Uterus (tissue), 2 donors: ENCODE data around the gene ENOSF1.

Source experiments
- POLR2A ChIP-seq, 2 donors: fragments of 450-650 bp; IDR thresholded peaks; one replicate each; pipeline ENCODE4 v1.6.1; 2016; ENCODE audit warnings: antibody characterized with exemption in 2 of 2, mild to moderate bottlenecking in 1 of 2, moderate library complexity in 1 of 2
- TF ChIP-seq, protein P1 (sequence below), 4 experiments: fragments of 200-600 bp in 2 of 4; fragments of 450-650 bp in 2 of 4; sonication (generic) in 2 of 4; IDR thresholded peaks; one replicate each; pipeline ENCODE4 v1.5.1; 2016 to 2019; ENCODE audit warnings: antibody characterized with exemption in 4 of 4, mild to moderate bottlenecking in 2 of 4, moderate library complexity in 1 of 4

DNA sequence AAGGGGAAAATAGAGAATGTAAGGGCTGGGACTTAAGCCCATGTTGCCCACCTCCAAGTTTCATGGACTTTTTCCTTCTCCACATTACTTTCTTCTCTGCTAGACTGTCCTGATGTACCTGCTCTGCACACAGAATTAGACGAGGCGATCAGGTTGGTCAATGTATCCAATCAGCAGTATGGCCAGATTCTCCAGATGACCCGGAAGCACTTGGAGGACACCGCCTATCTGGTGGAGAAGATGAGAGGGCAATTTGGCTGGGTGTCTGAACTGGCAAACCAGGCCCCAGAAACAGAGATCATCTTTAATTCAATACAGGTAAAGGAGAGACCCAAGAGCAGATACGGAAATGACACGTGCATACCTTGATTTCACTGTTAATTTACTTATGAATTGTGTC is 71.2 kb downstream of the ENOSF1 start:
- TF ChIP-seq, protein P1, sequence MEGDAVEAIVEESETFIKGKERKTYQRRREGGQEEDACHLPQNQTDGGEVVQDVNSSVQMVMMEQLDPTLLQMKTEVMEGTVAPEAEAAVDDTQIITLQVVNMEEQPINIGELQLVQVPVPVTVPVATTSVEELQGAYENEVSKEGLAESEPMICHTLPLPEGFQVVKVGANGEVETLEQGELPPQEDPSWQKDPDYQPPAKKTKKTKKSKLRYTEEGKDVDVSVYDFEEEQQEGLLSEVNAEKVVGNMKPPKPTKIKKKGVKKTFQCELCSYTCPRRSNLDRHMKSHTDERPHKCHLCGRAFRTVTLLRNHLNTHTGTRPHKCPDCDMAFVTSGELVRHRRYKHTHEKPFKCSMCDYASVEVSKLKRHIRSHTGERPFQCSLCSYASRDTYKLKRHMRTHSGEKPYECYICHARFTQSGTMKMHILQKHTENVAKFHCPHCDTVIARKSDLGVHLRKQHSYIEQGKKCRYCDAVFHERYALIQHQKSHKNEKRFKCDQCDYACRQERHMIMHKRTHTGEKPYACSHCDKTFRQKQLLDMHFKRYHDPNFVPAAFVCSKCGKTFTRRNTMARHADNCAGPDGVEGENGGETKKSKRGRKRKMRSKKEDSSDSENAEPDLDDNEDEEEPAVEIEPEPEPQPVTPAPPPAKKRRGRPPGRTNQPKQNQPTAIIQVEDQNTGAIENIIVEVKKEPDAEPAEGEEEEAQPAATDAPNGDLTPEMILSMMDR (IDR thresholded peaks at IDR 0.05): no peak
- no peak for TF ChIP-seq POLR2A (IDR thresholded peaks at IDR 0.05)
